Measurements from ENCODE around the gene CATSPERD.

DNA sequence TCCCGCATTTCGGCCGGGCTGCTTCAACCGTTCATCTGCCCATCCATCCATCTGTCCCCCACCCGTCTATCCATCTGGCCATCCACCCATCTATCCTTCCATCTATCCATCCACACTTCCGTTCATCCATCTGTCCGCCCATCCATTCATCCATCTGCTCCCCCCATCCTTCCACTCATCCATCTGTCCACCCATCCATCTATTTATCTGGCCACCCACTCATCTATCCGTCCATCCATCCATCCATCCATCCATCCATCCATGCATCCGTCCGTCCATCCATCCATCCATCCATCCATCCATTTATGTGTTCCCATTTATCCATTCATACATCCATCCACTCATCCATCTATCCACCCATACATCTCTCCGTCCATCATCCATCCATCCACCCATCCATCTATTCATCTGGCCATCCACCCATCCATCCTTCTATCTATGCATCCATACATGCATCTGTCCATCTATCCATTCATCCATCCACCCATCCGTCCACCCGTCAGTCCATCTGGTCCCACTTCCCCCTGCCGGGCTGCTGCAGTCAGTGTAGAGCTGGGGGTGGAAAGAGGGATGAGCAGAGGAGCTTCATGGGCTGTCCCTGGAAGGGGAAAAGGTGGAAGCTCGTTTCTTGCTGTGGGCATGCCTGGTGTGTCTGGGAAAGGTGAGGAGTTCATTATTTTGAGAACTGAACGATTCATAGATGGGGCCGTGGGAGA lies 38.9 kb upstream of the CATSPERD start:
- TF ChIP-seq, protein P1, sequence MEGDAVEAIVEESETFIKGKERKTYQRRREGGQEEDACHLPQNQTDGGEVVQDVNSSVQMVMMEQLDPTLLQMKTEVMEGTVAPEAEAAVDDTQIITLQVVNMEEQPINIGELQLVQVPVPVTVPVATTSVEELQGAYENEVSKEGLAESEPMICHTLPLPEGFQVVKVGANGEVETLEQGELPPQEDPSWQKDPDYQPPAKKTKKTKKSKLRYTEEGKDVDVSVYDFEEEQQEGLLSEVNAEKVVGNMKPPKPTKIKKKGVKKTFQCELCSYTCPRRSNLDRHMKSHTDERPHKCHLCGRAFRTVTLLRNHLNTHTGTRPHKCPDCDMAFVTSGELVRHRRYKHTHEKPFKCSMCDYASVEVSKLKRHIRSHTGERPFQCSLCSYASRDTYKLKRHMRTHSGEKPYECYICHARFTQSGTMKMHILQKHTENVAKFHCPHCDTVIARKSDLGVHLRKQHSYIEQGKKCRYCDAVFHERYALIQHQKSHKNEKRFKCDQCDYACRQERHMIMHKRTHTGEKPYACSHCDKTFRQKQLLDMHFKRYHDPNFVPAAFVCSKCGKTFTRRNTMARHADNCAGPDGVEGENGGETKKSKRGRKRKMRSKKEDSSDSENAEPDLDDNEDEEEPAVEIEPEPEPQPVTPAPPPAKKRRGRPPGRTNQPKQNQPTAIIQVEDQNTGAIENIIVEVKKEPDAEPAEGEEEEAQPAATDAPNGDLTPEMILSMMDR (conservative IDR thresholded peaks at IDR 0.05; ENCODE audit: low read depth, low read length) = no peak
- TF ChIP-seq EZH2phosphoT487 (IDR thresholded peaks at IDR 0.05; ENCODE audit: borderline replicate concordance, low read length) = no peak
- no peak for TF ChIP-seq EZH2 (IDR thresholded peaks at IDR 0.05; ENCODE audit: low read length, unreplicated experiment)
